MM.1S (cell line): Measurements from ENCODE around the gene SNRPA1.

Experiments
- EZH2 ChIP-seq: fragments of 300-600 bp; sonication (generic); optimal IDR thresholded peaks from 2 replicates; pipeline ENCODE3; 2017; ENCODE audit warnings: low read depth, mild to moderate bottlenecking, antibody characterized with exemption, low read length, mixed read lengths
- TF ChIP-seq, protein P1 (sequence below): fragments of 300-600 bp; sonication (generic); IDR thresholded peaks from 2 replicates; pipeline ENCODE4 v1.5.1; 2016; ENCODE audit warnings: antibody characterized with exemption, low read length, mixed read lengths

DNA sequence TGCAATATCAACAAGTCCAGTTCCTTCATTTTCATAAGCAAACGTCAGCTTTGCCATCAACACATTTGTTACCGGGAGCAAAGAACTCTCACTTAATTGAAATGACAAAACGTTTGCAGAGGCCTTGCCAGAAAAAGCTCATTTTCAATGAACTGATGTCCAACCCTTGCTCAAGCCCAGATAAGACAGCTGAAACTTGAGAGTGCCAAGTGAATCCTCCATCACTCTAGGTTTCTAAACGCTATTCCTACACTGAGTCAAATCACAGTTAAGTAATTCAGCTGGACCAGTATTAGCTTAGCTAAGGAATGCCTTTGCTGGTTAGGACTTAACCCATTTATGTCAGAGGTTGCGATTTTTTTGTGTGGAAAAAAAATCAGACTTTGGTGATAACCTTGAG is 54.7 kb downstream of the SNRPA1 start:
- TF ChIP-seq, protein P1, sequence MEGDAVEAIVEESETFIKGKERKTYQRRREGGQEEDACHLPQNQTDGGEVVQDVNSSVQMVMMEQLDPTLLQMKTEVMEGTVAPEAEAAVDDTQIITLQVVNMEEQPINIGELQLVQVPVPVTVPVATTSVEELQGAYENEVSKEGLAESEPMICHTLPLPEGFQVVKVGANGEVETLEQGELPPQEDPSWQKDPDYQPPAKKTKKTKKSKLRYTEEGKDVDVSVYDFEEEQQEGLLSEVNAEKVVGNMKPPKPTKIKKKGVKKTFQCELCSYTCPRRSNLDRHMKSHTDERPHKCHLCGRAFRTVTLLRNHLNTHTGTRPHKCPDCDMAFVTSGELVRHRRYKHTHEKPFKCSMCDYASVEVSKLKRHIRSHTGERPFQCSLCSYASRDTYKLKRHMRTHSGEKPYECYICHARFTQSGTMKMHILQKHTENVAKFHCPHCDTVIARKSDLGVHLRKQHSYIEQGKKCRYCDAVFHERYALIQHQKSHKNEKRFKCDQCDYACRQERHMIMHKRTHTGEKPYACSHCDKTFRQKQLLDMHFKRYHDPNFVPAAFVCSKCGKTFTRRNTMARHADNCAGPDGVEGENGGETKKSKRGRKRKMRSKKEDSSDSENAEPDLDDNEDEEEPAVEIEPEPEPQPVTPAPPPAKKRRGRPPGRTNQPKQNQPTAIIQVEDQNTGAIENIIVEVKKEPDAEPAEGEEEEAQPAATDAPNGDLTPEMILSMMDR, result no peak
- no peak for TF ChIP-seq EZH2
